IPS-NIHi7 (cell line): ENCODE results near the gene TRIM15.
"Not testable (repeated sequence)": the region's sequence is repeated elsewhere in the genome, so short reads cannot be mapped to it uniquely, and the experiment has no call there.

Experiments
- DNase-seq: peaks from one replicate; pipeline ENCODE4 v3.0.0; 2012; ENCODE audit warnings: mixed read lengths; ENCODE audit errors: extremely low spot score

Gene TRIM15

GRCh38 chr6:30198166-30199084 lies 35.1 kb downstream of the TRIM15 start:
- DNase-seq: no peak

- no peak for DNase-seq
Measured at GRCh38 chr6:30200551-30201281, 37.4 kb downstream of the TRIM15 start.

- DNase-seq: no peak
Measured at GRCh38 chr6:30202366-30202765, 39.0 kb downstream of the TRIM15 start.

GRCh38 chr6:30204116-30204515 lies 40.8 kb downstream of the TRIM15 start:
- no peak for DNase-seq

GRCh38 chr6:30206152-30206551 lies 42.8 kb downstream of the TRIM15 start:
- no peak for DNase-seq

GRCh38 chr6:30206799-30207618 lies 43.7 kb downstream of the TRIM15 start:
- peak; percentile 35 for DNase-seq

- DNase-seq: no peak
Measured at GRCh38 chr6:30207619-30208295, 44.4 kb downstream of the TRIM15 start.

GRCh38 chr6:30211306-30211705 lies 48.0 kb downstream of the TRIM15 start:
- no peak for DNase-seq

- no peak for DNase-seq
Measured at GRCh38 chr6:30211899-30212298, 48.6 kb downstream of the TRIM15 start.

GRCh38 chr6:30212865-30213666 lies 49.7 kb downstream of the TRIM15 start, which contains the start of gene TRIM26:
TRIM26 (minus strand) TSS chr6:30213406; CDS start chr6:30199103, 14,303 bp downstream.
- DNase-seq: peak; percentile 99

- no peak for DNase-seq
Measured at GRCh38 chr6:30213667-30213956, 50.3 kb downstream of the TRIM15 start.

- DNase-seq: peak; percentile 66
Measured at GRCh38 chr6:30213957-30214656, 50.8 kb downstream of the TRIM15 start.

GRCh38 chr6:30214657-30214982 lies 51.3 kb downstream of the TRIM15 start:
- no peak for DNase-seq

GRCh38 chr6:30216096-30216495 lies 52.8 kb downstream of the TRIM15 start:
- no peak for DNase-seq

GRCh38 chr6:30219244-30219643 lies 55.9 kb downstream of the TRIM15 start:
- peak; percentile 67 for DNase-seq

GRCh38 chr6:30221395-30221794 lies 58.0 kb downstream of the TRIM15 start:
- DNase-seq: not testable (repeated sequence)

- DNase-seq: not testable (repeated sequence)
Measured at GRCh38 chr6:30221956-30222355, 58.6 kb downstream of the TRIM15 start.
